NCI-H1048 (cell line): ENCODE results near the gene TTC39A.

Experiments used
- DNase-seq: peaks from one replicate; lab custom pipeline; 2025; lab: John Stamatoyannopoulos, UW

TTC39A gene

DNA sequence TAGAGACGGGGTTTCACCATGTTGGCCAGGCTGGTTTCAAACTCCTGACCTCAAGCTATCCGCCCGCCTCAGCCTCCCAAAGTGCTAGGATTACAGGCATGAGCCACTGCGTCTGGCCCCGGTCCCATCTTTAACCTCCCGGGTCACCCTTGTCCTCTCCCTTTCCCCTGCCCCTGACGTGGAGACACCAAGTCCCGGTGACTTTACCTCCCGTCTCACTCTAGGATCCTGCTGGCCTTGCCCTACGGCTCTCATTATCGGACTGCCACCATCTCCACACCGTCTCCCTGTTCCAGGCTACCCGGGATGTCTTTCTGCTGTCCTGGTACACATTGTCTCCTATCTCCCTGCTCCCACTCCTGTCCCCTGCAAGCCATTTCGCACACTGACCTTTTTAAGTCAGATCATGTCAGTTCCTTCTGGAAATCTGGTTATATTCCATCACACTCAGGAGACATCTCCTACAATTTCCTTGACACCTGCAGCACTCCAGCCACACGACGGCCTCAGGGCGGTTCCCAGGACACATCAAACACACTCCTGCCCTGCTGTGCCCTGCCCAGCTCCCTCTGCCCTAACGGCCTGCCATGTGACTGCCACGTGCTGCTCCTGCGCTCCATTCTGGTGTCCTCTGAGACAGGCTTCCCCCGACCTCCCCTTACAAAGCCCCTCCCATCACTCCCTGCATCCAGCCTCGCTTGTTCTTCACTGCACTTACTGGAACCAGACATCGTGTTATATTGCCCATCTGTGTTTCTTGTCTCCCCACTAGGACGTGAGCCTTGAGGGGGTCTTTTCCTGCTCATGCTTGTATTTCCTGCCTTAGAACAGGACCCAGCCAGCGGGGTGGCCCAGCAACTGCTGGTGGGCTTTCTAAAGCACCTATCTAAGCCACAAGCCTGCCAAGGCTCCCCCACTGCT, 32.7 kb downstream of the TTC39A start:
- DNase-seq: no peak

DNA sequence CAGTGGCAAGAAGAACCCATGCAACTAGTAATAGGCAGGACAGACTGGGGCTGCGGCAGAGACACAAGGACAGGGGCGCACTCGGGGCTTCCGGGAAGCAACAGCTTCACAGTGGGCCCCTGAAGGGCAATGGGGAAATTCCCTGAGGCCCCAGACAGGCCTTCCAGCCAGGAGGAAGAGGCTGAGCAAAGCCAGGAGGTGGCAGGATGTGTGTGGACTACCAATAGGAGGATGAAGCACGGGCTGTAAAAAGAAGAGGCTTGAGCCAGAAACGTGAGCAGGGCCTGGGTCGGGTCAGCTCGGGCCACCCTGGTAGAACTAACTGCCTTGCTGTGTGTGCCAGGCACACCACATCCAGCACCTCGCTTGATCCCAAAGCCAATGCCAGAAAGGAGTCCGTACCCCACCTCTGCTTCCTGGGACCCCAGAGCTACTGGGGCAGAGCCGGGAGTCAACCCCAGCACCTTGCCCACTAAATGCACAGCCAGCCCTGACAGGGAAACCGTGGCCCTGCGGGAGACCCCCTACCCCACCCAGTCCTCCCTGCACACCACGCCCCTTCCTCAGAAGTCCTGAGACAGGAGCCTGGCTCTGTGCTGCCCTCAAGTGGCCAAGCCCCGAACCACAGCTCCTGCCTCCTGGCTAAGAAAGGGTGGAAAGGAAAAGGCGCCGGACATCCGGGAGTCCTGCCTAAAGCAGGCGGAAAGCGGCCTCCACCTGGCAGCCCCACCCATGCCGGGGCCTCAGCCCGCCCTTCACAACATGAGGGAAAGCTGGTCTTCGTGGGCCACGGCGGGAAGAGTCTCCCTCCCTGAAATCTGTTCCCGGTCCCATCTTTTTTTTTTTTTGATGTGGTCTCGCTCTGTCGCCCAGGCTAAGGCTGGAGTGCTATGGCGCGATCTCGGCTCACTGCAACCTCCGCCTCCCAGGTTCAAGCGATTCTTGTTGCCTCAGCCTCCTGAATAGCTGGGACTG, 33.7 kb downstream of the TTC39A start:
- peak; percentile 45 for DNase-seq

DNA sequence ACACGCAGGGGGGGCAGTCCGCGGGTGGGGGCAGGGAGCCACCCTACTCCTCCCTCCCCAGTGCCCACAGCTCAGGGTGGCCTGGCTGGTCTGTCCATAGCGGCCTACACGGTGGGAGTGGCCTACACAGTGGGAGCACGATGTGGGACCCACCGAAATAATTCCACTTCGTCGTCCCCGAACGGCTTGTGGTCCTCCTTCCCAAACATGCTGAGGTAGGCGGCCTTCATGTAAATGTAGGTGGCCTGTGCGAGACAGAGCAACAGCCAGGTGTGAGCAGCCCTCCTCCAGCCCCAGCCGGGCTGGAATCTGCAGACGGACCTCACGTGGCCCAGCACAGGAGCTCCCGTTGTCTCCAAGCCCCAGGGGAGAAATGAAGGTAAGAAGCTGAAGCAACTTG, 34.4 kb downstream of the TTC39A start:
- no peak for DNase-seq

DNA sequence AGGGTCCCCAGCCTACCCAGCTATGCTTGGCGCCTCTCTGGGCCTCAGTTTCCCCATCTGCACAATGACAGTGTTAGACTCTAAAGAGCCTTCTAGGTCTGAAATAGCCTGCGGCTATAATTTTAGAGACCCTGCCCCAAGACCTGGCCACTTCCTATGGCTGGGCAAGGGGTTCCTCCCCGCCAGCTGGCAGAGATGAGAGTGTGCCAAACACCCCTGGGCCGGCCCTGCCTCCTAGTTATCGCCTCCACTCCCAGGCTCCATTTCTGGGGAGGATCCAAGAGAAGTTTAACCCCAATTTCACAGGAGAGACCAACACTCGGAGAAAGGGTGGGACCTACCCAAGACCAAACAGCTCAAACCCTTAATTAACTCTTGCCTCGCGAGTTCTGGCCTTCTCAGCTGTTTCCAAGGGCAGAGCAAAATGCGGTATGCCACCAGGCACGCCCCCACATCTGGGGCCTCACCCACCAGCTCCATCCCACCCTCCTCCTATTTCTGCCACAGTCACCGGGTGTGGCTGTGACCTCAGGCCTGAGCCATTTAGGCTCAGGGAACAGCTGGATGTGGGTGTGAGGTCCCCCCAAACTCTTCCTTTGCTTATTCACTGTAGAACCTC, 35.7 kb downstream of the TTC39A start:
- DNase-seq: no peak

DNA sequence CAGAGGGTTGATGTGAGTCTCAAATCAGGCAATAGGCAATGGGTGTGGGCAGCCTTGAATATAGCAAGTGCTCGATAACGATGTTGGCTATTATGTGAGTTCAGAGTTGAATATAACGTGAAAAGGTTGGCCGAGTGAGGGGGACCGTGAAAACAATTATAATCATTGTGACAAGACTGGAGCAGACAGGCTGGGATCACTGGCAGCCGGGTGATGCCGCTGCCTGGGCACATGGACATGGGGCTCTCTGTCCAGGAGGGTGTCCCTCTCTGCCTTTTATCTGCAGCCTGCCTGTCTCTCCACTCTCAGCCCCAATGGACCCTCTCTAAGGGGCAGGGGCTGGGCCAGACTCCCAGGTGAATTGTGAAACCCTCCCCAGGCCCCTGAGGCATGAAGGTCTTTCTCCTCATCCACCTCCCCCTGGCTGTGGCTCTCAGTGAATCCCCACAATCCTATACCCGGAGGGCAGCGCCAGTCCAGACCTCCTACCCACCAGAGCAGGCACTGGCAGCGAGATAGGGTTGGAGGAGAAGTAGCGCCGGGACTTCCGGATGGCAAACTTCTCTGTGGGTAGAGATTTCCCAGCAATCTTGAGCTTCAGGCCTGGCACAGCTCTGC, 36.4 kb downstream of the TTC39A start:
- DNase-seq: no peak

DNA sequence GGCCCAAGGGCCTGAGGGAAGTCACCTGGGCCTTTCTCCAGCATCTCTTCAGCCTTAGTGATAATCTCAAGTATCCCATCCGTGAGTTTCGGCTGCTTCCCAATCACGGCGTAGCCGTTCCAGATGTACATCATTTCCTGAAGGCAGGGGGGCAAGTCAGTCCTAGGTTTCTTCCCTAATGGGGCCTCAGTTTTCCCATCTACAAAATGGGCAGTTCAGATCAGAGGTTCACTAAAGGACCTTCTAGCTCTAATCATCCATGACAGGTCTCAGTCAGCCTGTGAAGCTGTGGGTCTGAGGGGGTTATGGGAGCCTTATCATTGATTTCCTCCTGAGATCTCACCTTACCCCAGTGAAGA, 39.9 kb downstream of the TTC39A start:
- no peak for DNase-seq

DNA sequence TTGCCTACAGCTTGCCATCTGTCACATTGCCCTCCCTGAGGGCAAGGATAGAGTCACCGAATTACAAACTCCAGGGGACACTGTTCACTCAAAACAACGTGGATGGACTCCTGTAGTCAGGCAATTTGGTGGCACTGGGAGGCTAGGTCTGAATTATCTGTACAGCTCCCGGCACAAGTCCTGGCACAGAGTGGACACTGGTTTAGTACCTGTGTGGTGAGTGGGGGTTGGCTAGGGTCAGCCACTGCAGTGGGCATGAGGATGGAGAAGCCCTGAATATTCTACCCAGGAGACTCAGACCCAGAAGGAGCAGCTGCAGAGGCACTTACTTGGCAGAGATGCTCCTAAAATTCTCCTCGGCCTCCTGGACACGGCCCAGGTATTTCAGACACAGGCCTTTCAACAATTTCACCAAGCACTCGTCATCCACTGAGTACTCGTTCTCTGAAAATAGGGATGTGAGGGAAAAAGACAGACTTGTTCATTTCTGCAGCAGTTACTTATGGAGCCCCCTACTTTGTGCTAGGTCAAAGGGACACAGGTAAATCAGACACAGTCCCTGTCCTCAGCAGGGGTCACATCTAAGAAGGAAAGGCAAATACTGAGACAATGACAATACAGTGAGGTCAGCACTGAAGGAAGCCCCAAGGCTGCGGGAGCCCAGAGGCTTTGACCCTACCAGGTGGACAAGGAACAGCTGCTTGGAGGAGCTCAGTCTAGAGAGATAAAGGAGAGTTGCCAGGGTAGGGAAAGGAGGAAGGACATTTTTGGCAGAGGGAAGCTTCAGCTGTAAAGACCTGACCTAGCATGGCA, 40.5 kb downstream of the TTC39A start:
- no peak for DNase-seq

DNA sequence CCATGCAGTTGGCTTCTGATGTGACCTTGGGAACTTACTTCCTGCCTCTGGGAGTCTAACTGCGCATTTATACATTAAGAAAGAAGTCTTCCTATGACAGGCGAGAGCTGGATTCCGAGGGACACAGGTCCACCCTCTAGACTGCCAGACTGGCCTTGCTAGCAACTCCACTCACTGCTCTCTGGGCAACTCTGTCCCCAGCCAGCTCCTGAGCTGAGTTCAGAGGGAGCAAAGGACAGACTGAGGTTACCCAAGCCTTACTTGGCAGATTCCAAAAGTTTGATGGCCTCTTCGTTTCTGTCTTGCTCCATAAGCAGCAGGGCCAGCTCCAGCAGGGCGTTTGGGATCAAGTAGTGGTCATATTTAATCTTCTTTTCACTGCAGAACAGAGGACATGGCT, 41.8 kb downstream of the TTC39A start:
- DNase-seq: no peak

DNA sequence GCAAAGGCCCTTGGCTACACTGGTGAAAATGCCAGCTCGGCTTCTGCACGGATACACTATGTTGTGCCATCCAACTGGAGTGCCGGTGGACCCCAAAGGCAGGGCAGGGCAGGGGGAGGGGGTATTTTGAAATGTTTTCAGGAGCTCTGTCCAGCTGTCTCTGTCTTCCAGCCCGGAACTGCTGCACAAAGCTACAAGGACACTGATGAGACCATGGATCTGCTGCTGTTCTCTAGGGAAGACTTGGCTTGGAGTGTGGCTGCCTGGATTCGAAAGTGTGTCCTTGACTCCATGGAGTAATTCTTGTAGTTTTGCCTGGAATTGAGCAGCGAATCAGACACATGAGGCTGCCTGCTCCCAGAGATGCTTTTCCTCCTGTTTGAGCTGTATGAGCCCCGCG, 42.4 kb downstream of the TTC39A start:
- no peak for DNase-seq

DNA sequence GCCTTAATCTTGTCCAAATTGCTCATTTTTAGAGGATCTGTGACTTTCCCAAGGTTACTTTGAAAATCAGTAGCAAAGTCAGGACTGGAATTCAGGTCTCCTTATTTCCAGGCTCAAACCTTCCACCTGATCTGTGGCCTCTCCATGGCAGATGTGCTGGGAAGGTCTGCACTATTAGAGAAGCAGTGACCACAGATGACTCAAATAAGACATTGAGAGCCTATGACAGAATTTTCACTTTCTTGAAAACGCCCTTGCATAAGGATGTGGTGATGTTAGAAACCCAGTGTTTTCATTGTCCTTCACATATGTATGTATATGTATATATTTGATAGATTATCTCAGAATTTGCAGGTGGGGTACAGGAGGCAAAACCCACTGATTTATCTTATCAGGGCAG, 45.3 kb downstream of the TTC39A start:
- DNase-seq: no peak

DNA sequence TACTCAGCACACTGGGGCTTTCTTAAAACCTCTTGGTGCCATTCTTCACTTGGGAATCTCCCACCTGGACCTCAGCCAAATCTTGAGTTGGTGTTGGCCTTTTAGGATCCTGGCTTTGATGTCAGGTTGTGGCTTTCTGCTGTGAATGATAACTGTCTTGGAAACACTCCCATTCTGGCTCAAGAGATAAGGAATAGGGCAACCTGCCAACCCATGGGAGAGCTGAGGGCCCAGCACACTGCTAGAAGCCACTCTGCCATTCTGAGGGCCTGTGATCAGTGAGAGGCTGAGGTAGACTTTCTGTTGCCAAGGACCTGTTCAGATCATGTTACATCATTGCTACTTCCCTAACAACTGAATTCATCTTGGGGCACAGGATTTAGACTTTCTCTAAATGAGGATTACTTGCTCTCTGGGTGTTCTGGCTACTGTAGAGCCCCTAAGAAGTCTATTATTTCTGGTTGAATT, 45.8 kb downstream of the TTC39A start:
- no peak for DNase-seq

DNA sequence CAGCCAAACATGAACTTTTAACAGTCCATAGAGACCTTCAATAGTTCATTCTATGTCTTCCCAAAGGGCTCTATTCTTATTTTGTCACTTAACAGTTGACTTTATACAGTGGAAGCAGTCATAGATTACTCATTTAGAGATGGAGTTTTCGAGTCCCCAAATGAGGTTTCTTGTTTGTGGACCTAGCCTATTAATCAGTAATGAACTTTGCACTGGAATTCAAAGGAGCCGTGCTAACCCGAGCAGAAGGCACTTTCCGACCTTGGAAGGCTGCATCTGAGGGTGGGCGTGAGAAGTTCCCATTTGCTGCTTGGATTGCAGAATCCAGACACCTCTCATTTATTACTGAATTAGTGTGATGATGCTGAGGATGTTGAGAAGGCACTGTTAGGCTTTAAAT, 46.4 kb downstream of the TTC39A start:
- DNase-seq: no peak

DNA sequence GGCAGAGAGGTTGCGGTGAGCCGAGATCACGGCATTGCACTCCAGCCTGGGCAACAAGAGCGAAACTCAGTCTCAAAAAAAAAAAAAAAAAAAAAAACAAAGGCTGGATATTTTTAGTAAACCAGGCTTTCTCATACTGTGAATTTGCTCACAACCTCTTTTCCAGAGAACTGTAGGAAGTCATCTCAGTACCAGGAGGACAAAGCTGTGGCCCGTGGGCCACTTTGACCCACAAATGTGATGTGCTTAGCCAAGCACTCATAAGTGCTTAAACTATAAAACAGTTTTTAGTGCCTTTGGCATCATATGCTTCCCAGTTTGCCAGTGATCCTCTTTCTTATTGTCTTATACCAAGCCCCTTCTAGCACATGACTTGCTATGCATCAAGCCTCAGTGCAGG, 47.8 kb downstream of the TTC39A start:
- no peak for DNase-seq

DNA sequence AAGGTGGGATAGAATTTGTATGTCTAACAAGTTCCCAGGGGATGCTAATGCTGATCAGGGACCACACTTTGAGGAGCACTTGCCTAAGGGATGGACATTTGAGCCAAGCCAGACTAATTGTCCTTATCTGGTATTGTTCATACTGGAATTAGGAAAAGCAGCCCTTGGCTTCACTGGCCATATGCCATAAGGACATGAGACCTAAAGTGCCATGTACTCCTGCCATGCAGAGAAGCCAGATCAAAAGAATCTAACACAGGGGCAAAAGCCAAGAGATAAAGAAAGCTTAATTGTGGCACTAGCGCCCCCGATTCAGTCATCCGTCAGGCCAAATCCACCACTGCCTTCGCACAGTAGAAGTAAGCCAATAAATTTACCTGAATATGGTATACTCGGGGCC, 48.6 kb downstream of the TTC39A start:
- DNase-seq: no peak

DNA sequence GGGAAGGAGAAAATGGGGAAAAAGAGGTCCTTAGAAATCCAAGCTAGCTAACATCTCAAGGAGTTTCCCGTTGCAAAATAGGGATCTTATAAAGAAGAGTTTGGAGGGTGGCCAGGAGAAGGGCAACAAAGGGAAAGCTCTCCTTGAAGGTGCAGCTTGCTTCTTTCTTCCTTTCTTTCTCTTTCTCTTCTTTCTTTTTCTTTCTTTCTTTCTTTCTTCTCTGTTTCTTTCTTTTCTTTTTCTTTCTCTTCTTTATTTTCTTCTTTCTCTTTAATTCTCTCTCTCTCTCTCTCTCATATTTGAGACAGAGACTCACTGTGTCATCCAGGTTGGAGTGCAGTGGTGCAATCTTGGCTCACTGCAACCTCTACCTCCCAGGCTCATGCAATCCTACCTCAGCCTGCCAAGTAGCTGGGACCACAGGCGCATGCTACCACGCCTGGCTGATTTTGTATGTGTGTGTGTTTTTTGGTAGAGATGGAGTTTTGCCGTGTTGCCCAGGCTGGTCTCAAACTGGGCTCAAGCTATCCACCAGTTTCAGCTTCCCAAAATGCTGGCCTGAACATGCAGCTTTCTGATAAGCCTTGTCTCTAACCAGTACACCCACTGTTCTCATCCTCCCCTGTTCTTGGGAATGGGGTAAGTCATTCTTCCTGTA, 49.9 kb downstream of the TTC39A start:
- DNase-seq: no peak

DNA sequence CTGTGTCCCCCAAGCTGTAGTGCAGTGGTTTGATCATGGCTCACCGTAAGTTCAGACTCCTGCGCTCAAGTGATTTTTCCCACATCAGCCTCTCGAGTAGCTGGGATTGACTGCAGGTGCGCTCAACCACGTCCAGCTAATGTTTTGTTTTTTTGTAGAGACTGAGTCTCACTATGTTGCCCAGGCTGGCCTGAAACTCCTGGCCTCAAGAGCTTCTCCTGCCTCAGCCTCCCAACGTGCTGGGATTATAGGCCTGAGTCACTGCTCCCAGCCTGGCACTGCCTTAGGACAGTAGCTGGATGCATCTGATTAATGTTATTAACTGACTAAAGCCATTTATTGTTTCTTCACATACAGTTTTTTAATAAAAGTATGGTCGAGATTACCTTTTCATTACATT, 54.1 kb downstream of the TTC39A start:
- DNase-seq: no peak

DNA sequence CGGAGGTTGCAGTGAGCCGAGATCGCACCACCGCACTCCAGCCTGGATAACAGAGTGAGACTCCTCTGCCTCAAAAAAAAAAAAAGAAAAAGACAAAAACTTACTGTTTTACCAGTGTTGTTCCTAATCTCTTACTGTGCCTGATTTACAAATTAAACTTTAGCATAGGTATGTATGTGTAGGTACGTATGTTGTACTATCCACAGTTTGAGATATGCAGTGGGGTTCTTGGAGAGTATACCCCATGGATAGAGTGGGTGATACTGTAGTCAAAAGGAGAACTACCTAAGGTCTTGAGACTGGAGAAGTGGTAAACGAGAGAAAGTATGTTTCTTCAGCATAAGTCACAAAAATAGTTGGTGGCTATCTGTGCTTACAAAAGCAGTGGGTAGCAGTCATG, 55.7 kb downstream of the TTC39A start:
- DNase-seq: no peak

DNA sequence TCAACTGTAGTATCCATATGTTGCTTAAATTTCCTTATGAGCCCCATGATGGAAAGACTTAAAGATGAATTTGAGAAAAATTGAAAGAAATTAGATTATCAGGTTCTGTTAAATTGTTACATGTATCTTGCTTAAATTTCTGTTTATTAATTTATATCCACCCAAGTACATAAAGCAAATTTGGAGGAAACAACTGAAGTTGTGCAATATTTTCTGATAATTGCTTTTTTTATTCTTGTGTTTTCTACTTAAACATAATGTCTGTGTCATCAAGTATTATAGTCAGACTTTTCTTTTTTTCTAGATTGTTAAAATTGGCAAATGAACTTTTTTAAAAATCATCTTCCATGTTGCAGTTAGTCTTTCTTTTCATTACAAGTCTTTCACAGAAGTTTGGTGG, 57.4 kb downstream of the TTC39A start:
- DNase-seq: no peak

DNA sequence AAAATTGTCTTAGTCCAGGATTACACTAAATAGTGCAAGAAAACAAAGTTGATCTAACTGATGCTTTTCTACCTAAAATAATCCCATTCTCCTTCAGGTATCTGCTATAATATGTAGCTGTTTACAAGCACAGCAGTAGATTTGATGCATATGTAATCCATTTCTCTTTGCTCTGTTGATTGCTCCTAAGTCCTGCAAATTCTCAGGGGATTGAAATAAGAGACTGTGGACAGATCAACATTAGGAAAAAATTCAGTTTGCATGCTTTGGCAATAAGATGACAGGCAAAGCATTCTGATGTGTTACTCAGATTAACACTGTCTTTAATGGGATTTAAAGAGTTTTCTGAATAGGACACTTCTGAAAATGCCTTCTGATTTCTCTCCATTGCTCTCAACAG, 59.6 kb downstream of the TTC39A start:
- DNase-seq: no peak

DNA sequence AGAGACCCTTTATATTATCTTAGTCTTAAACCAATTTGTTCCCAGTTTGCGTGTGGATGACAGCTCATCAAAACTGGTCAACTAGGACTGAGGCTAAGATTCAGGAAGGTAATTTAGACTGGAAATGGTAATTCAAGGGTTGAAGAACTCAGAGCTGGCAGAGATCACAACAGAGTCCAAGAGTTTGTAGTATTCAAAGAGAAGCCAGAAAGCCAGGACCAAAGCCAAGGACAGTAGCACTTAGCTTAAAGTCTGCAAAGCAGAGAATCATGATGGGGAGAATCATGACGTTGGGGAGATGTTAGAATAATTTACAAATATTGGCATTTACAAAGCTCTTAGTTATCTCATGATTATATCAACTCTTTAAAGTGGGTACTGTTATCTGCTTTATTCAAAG, 61.7 kb downstream of the TTC39A start:
- DNase-seq: no peak

DNA sequence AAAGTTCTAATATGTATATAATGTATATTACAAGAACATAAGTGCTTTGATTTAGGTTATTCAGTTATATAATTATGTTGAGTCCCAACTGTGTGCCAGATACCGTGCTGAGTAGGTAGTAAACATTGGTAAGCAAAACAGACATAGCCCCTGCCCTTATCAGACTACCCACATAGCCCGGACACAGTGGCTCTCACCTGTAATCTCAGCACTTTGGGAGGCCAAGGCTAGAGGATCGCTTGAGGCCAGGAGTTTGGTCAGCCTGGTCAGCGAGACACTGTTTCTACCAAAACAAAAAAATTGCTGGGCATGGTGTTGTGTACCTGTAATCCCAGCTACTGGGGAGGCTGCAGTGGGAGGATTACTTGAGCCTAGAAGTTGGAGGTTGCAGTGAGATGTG, 63.6 kb downstream of the TTC39A start:
- no peak for DNase-seq
